Measurements from ENCODE around the gene FBXO2.

- TF ChIP-seq EP300 (IDR thresholded peaks at IDR 0.05; ENCODE audit: borderline replicate concordance) (no peak), ZBTB7A (IDR thresholded peaks at IDR 0.05; ENCODE audit: low read depth) (no peak), RAD21 (IDR thresholded peaks at IDR 0.05; ENCODE audit: low read depth) (no peak), YY1 (IDR thresholded peaks at IDR 0.05; ENCODE audit: low read depth) (no peak), MAX (IDR thresholded peaks at IDR 0.05) (no peak), CEBPB (IDR thresholded peaks at IDR 0.05) (no peak), EGR1 (IDR thresholded peaks at IDR 0.05) (no peak), USF1 (IDR thresholded peaks at IDR 0.05) (no peak), TEAD4 (IDR thresholded peaks at IDR 0.05) (no peak), REST (IDR thresholded peaks at IDR 0.05; ENCODE audit: low read depth) (no peak), NFIC (IDR thresholded peaks at IDR 0.05) (no peak), TAF1 (IDR thresholded peaks at IDR 0.05; ENCODE audit: low read depth) (no peak)
Observed at GRCh38 chr1:11673089-11673769, 19.0 kb upstream of the FBXO2 start.
